OCI-LY1 (cell line): ENCODE results near the gene UBE2F.

Source experiments
- H2AFZ ChIP-seq: fragments of 200-600 bp; sonication (generic), shearing (Covaris generic); 2 replicates; pipeline ENCODE4 v1.6.0; 2014; ENCODE audit warnings: antibody characterized with exemption, mild to moderate bottlenecking, low read length
- H3F3A ChIP-seq: fragments of 200-600 bp; sonication (generic), shearing (Covaris generic); 2 replicates; pipeline ENCODE4 v1.6.0; 2014; ENCODE audit warnings: mild to moderate bottlenecking, antibody characterized with exemption, low read length, moderate library complexity; ENCODE audit not compliant: insufficient read depth
- H3K27ac ChIP-seq: fragments of 200-600 bp; sonication (generic); 2 replicates; pipeline ENCODE4 v1.5.1; 2014; ENCODE audit warnings: low read length, mixed run types, mild to moderate bottlenecking, low read depth; ENCODE audit not compliant: poor library complexity, severe bottlenecking
- H3K27me3 ChIP-seq: fragments of 200-600 bp; sonication (generic); 2 replicates; pipeline ENCODE4 v1.6.0; 2014; ENCODE audit warnings: antibody characterized with exemption, mild to moderate bottlenecking, low read length, moderate library complexity; ENCODE audit not compliant: insufficient read depth
- H3K36me3 ChIP-seq: fragments of 200-600 bp; sonication (generic); 2 replicates; pipeline ENCODE4 v1.6.1; 2014; ENCODE audit warnings: mild to moderate bottlenecking, antibody characterized with exemption, low read length, moderate library complexity, mixed read lengths; ENCODE audit not compliant: insufficient read depth
- H3K4me1 ChIP-seq: fragments of 200-600 bp; sonication (generic); 2 replicates; pipeline ENCODE4 v1.5.1; 2014; ENCODE audit warnings: mild to moderate bottlenecking, low read length, moderate library complexity; ENCODE audit not compliant: insufficient read depth, severe bottlenecking
- H3K4me2 ChIP-seq: fragments of 200-600 bp; sonication (generic), shearing (Covaris generic); 2 replicates; pipeline ENCODE4 v1.6.1; 2014; ENCODE audit warnings: low read length
- H3K4me3 ChIP-seq: fragments of 200-600 bp; sonication (generic); 2 replicates; pipeline ENCODE4 v1.5.1; 2014; ENCODE audit warnings: low read length, low read depth, mild to moderate bottlenecking, mixed read lengths; ENCODE audit not compliant: poor library complexity, severe bottlenecking
- H3K79me2 ChIP-seq: fragments of 200-600 bp; shearing (Covaris generic); 2 replicates; pipeline ENCODE4 v1.6.1; 2016; ENCODE audit warnings: mixed run types, low read length, mixed read lengths; ENCODE audit not compliant: insufficient read depth
- H3K9ac ChIP-seq: fragments of 200-600 bp; sonication (generic), shearing (Covaris generic); 2 replicates; pipeline ENCODE4 v1.6.1; 2014; ENCODE audit warnings: mild to moderate bottlenecking, low read length, mixed read lengths
- H3K9me2 ChIP-seq: fragments of 200-600 bp; sonication (generic), shearing (Covaris generic); 2 replicates; pipeline ENCODE4 v1.6.1; 2014; ENCODE audit warnings: low read depth, mild to moderate bottlenecking, low read length, mixed read lengths
- H3K9me3 ChIP-seq: fragments of 200-600 bp; shearing (Covaris generic); 2 replicates; pipeline ENCODE4 v1.6.1; 2014; ENCODE audit warnings: low read length, mixed read lengths
- H4K20me1 ChIP-seq: fragments of 200-600 bp; sonication (generic), shearing (Covaris generic); 2 replicates; pipeline ENCODE4 v1.6.0; 2016; ENCODE audit warnings: mild to moderate bottlenecking, low read length; ENCODE audit not compliant: insufficient read depth
- CTCF ChIP-seq: fragments of 200-600 bp; sonication (generic), shearing (Covaris generic); IDR thresholded peaks from 2 replicates; pipeline ENCODE4 v1.5.1; 2017; ENCODE audit warnings: mild to moderate bottlenecking, antibody characterized with exemption, low read length, moderate library complexity, mixed read lengths
- EZH2 ChIP-seq: fragments of 200-600 bp; sonication (generic), shearing (Covaris generic); IDR thresholded peaks from 2 replicates; pipeline ENCODE4 v1.8.0; 2017; ENCODE audit warnings: borderline replicate concordance, mixed run types, mild to moderate bottlenecking, antibody characterized with exemption, low read length, moderate library complexity, mixed read lengths

Gene UBE2F

DNA sequence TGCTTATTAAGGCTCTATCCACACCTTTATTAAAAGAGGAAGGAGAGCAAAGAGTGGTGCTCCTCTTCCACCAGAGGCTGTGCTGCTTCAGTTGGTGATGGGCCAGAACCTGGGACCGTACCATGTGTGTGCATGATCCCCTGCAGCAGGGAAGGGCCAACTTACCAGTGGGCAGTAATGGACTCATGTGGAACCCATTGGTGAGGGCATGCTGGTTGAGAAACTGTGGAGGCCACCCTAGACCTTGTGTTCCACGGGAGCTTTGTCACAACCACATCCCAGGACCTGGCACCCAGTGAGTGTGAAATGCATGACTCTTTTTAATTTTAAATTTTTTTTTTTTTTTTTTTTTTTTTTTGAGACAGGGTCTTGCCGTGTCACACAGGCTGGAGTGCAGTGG lies 5.4 kb downstream of the UBE2F start:
- Histone ChIP-seq H3K27ac (no peak overlapping the region), H2AFZ (no peak overlapping the region), H3F3A (no peaks in the 10 kb centered on the region), H4K20me1 (no peaks in the 10 kb centered on the region), H3K4me1 (peaks cover 45% of the 10 kb centered on the region), H3K9ac (no peak overlapping the region), H3K9me3 (no peaks in the 10 kb centered on the region), H3K79me2 (peaks cover 11% of the 10 kb centered on the region; the same call in 1 of the 2 replicates), H3K4me3 (no peak overlapping the region), H3K9me2 (no peaks in the 10 kb centered on the region), H3K36me3 (peaks cover 7% of the 10 kb centered on the region; the same call in 1 of the 2 replicates), H3K27me3 (no peaks in the 10 kb centered on the region), H3K4me2 (no peak overlapping the region)
- TF ChIP-seq EZH2 (no peak), CTCF (no peak)

GRCh38 chr2:237972936-237973335 lies 6.1 kb downstream of the UBE2F start:
- Histone ChIP-seq H3K4me2 (no peak overlapping the region), H4K20me1 (no peaks in the 10 kb centered on the region), H3K4me1 (peaks cover 46% of the 10 kb centered on the region), H3K27ac (no peak overlapping the region), H2AFZ (no peak overlapping the region), H3K9ac (no peak overlapping the region), H3K36me3 (peaks cover 7% of the 10 kb centered on the region; the same call in 1 of the 2 replicates), H3K9me2 (no peaks in the 10 kb centered on the region), H3K4me3 (no peak overlapping the region), H3K9me3 (no peaks in the 10 kb centered on the region), H3K79me2 (peaks cover 11% of the 10 kb centered on the region; the same call in 1 of the 2 replicates), H3F3A (no peaks in the 10 kb centered on the region), H3K27me3 (no peaks in the 10 kb centered on the region)
- TF ChIP-seq EZH2 = no peak
- no peak for TF ChIP-seq CTCF

- no peaks in the 10 kb centered on the region for H3K9me3 ChIP-seq
- no peaks in the 10 kb centered on the region for H4K20me1 ChIP-seq
- no peaks in the 10 kb centered on the region for H3F3A ChIP-seq
- peaks cover 7% of the 10 kb centered on the region; the same call in 1 of the 2 replicates for H3K36me3 ChIP-seq
- H2AFZ ChIP-seq = no peak overlapping the region
- no peaks in the 10 kb centered on the region for H3K9me2 ChIP-seq
- no peaks in the 10 kb centered on the region for H3K79me2 ChIP-seq
- peak overlapping the region; percentile 64 for H3K27ac ChIP-seq
- peak overlapping the region; percentile 39; the same call in 1 of the 2 replicates for H3K4me2 ChIP-seq
- H3K4me1 ChIP-seq = peaks cover 38% of the 10 kb centered on the region
- peak overlapping the region; percentile 23; the same call in 1 of the 2 replicates for H3K9ac ChIP-seq
- H3K27me3 ChIP-seq = no peaks in the 10 kb centered on the region
- H3K4me3 ChIP-seq = peak overlapping the region; percentile 13
- TF ChIP-seq CTCF = no peak
- TF ChIP-seq EZH2 = no peak
Measured at GRCh38 chr2:237977380-237977779, 10.6 kb downstream of the UBE2F start.
